ENCODE measurements around the gene ALKBH6.

Gene ALKBH6

DNA sequence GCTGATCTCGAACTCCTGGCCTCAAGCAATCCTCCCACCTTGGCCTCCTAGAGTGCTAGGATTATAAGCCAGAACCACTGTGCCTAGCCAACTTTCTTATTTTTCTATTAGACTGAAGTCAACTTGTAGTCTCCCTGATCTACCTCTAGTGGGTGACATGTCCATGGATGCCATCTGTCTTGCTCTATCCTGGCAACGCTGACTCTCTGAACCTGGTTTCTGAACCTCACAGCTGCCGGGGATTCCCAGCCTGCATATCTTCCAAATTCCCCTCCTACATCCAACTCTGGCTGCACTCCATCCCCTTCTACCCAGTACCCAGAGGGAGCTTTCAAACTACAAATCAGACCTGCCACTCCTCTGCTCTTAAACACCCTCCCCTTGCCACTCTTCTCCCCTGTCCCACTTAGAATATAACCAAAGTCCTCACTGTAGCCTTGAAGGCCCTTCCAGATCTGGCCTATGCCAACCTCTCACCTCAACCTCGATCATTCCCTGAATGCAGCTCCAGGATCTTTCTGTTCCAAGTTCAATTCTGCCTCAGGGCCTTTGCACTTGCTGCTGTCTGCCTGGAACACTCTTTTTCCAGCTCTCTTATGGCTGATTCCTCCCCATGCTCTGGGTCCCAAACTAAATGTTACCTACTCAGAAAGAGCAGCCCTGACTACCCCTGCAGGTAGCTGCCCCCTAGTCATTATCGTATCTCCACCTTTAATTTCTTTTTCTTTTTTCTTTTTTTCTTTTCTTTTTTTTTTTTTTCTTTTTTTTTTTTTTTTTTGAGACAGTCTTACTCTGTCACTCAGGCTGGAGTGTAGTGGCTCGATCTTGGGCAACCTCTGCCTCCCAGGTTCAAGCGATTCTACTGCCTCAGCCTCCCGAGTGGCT, 16.5 kb upstream of the ALKBH6 start:
- DNase-seq = peak; percentile 34

DNA sequence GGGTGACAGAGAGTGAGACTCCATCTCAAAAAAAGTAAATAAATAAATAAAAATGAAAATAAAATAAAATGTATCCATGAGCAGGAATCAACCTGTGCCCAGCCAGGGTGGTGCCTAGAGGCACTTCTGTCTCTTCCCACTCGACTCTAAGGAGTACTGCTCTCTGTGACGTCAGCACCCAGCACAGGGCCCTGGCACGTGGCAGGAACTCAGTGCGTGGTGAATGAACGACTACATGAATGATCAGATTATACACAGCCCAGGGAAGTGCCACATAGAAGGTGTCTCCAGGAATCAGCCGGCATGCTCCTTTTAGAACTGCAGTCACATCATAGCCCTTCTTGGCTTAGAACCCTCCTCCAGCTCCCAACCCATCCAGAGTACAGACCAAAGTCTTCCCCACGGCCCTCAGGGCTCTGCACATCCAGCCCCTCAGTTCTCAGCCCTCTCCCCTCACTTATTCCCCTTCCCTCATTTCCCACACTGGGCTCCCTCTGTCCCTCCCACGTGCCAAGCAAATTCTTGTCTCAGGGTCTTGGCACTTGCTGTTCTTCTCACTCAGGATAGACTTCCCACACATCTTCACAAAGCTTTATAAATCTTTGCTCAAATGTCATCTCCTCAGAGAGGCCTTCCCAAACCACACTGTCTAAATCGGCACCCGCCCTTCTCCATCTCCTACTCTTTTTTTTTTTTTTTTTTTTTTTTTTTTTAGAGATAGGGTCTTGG, 14.5 kb upstream of the ALKBH6 start:
- DNase-seq = no peak

DNA sequence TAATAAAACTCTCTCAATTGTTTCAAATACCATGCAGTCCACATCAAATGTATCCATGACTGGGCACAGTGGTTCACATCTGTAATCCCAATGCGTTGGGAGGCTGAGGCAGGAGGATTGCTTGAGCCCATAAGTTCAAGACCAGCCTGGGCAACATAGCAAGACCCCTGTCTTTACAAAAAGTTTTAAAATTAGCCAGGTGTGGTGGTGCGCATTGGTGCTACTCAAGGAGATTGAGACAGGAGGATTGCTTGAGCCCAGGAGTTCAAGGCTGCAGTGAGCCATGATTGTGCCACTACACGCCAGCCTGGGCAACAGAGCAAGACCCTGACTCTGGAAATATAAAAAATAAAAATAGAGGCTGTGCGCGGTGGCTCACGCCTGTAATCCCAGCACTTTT, 13.7 kb upstream of the ALKBH6 start:
- no peak for DNase-seq

- DNase-seq = no peak
Observed at GRCh38 chr19:36026091-36026876, 12.3 kb upstream of the ALKBH6 start.

- DNase-seq = no peak
Observed at GRCh38 chr19:36025541-36025940, 11.5 kb upstream of the ALKBH6 start.

- DNase-seq = no peak
Observed at GRCh38 chr19:36023432-36023831, 9.4 kb upstream of the ALKBH6 start.

DNA sequence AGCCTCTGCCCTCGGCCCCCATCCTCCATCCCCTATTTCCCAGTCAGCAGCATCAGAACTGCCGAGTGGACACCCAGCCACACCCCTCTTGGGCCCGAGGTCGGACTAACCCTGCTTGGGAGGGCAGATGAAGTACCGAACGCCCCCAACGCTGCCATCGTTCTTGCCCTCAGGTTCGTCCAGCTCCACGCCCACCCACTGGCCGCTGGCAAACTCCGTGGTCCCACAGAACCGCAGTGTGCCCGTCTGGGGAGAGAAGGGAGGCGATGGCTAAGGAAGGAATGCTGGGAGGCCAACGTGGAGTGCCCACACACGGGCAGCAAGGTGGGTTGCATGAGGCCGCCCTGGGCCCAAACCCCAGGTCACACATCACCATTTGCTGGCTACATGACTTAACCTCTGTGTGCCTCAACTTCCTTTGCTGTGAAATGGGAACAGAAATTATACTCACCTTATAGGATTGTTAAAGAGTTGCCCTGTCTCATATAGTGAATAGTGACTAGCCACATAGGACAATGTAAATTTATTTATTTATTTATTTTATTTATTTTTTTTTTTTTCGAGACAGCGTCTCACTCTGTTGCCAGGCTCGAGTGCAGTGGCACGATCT, 5.2 kb upstream of the ALKBH6 start:
- DNase-seq = no peak

DNA sequence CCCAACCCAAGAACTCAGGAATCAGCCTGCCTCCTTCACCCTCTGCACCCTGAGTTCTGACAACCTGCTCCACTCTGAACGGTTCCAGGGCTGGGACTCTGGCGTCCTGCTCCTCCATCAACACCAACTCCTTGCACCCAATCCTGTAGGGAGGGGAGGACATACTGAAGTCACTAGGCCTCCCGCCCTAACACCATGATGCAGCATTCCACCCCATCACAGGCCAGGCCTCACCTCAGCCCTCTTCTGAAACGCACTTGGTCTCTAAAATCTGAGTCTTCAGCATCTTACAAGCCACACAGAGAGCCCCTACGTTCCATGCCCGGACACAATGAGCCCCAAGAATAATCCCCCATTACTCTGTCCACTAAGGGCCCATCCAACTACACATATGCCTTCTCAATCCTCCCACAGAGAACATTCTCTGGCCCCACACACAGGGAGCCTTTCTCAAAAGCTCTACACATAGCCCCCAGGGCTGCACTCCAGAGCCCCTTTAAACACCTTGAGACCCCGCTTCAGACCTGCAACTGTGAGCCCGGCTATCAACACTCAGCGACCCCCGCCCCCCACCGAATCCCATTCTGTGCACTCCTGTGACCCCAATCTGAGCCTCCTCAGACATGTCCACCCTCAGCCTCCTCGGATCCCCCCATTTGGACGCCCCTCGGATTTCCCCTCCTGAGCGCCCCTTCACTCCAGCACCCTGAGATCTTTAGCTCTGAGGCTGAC, 567 bp downstream of the ALKBH6 start:
- no peak for DNase-seq

DNA sequence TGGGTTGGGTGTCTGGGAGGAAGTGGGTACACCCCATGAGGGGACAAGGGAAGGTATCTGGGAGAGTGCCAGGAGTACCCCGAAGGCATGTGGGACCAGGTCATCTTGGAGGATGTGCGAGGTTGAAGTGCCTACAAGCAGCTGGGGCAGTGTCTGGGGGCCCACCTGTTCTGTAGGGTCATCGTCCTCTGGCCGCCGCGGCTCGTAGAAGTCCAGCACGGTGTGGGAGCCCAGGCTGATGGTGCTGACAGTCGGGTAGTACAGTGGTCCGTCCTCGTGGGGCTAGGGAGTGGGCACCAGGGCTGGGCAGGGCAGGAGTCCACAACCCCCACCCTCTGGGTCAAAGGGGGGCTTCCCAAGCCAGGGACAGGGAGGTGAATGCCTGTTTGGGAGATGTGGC, 3.6 kb downstream of the ALKBH6 start:
- DNase-seq = no peak

DNA sequence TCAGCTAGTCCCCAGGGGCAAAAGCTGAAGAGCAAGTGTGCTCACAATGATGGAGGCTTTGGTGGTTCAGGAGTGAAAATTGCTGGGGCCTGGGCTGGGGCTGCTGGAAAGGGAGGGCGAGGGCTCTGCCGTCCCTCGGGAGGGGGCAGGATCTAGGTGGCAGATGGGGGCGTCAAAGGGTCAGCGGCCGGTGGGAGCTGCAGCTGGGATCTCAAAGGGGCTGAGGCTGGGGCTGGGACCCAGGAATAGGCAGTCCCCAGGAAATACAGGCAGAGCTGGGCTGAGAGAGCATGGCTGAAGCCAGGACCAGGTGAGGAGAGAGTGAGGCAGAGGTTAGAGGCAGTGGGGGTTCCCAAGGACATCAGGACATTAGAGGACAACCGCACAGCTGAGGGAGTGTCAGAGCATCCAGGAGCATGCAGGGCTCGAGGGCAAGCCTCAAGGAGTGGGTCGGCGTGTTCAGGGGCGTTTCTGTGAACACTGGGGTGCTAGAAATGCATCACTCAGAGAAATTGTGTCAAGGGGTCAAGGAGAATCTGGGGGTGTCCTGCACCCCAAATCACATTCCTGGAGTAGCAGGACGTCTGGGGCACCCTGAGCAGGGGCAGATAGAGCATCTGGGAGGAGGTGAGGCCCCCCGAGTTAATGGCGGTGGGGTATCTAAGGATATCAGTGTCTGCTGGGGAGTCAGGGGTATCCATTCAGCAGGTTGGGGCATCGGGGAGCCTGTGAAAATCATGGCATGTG, 4.2 kb downstream of the ALKBH6 start:
- DNase-seq = peak; percentile 52

DNA sequence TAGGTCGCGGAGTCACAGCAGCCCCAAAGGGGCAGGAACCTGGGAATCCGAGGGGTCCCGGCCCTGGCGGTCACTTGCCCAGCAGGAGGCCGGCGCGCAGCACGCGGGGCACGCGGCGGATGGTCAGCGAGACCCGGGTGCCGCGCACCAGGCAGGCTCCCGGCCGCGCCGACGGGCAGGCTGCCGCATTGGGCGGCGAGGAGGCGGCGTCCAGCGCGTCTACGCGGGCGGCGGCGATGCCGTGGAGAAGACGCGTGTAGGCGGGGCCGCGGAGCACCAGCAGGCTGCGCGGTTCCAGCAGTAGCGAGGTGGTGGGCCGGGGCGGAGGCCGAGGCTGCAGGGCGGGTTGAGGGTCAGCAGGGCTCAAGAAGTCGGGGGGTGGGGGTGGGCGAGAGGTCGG, 4.8 kb downstream of the ALKBH6 start:
- peak; percentile 72 for DNase-seq

DNA sequence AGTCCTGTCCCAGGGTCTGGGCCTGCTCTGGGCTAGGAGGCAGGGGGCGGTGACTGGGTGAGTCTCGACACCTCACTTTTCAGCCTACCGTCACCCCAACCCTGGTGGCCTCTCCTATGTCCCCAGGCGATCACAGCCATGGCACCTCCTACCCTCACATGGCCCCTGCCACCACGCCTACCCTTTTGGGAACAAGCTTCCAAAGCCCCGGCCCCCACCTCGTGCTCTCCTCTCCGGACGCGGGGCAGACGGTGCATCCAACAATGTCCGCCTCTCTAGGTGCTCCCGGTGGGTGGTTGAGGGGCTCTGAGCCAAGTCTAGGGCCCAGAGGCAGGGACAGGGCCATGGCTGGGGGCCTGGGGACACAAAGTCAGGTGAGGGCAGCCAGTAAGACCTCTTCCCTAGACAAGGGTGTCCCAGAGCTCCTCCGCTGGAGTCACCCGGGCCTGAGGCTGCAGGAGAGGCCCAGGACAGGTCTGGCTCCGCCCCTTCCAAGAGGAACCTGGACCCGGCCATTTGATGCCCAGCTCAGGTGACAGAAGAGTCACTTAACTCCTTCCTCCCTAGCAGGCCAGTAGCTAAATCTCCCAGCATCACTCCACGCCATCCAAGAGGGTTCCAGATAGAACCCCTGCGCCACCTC, 5.6 kb downstream of the ALKBH6 start, which contains the start of gene SYNE4:
TSS of gene SYNE4 (minus strand) at position 478 of the 643 bp plus-strand sequence. CDS start at position 346, 132 bp downstream.
- DNase-seq = no peak

DNA sequence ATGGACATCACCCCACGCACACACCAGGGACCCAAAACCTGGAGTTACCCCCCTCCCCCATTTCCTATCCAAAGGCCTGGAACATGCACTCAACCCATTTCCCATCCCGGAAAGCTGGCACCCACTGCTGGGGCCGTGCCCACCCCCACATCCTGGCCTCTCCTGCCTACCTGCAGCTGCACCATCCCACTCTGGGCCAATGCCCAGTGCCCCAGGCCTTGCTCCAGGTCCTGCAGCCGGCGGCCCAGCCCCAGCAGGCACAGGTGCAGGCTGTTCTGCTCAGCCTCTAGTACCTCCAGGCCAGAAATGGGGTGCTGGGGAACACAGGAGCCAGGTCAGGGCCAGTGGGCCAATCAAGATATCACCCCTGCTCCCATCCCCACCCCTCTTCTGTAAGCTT, 7.1 kb downstream of the ALKBH6 start:
- no peak for DNase-seq

GRCh38 chr19:36003284-36003683, 10.7 kb downstream of the ALKBH6 start:
- no peak for DNase-seq

- no peak for DNase-seq
Observed at GRCh38 chr19:36001605-36002004, 12.4 kb downstream of the ALKBH6 start.

- peak; percentile 18 for DNase-seq
Observed at GRCh38 chr19:35996777-35997176, 17.2 kb downstream of the ALKBH6 start.

- peak; percentile 97 for DNase-seq
Observed at GRCh38 chr19:35995048-35995993, 18.7 kb downstream of the ALKBH6 start, which contains the start of gene SDHAF1. SDHAF1 (plus strand) TSS chr19:35995188; CDS start chr19:35995275, 87 bp downstream.

- no peak for DNase-seq
Observed at GRCh38 chr19:35993923-35994598, 20.0 kb downstream of the ALKBH6 start.

Data from NCI-H82 (cell line).